HG03139 (cell line): ENCODE measurements around the gene PTPRJ.

ENCODE experiments used
- ATAC-seq: cut with Tn5 transposase; IDR thresholded peaks from one replicate; pipeline ENCODE4 v1.9.1; 2021; ENCODE audit not compliant: unreplicated experiment

Gene PTPRJ

GRCh38 chr11:48058788-48059187 lies 78.4 kb downstream of the PTPRJ start:
- no peak for ATAC-seq

GRCh38 chr11:48062649-48063048 lies 82.3 kb downstream of the PTPRJ start:
- ATAC-seq: no peak

- no peak for ATAC-seq
Measured at GRCh38 chr11:48063424-48063978, 83.1 kb downstream of the PTPRJ start.

GRCh38 chr11:48064306-48064705 lies 83.9 kb downstream of the PTPRJ start:
- no peak for ATAC-seq

GRCh38 chr11:48066881-48067800 lies 86.8 kb downstream of the PTPRJ start:
- no peak for ATAC-seq

GRCh38 chr11:48073031-48073861 lies 92.9 kb downstream of the PTPRJ start:
- ATAC-seq: no peak

- ATAC-seq: no peak
Measured at GRCh38 chr11:48074425-48075181, 94.2 kb downstream of the PTPRJ start.

GRCh38 chr11:48075637-48076036 lies 95.3 kb downstream of the PTPRJ start:
- ATAC-seq: no peak

- no peak for ATAC-seq
Measured at GRCh38 chr11:48077251-48077650, 96.9 kb downstream of the PTPRJ start.

GRCh38 chr11:48078689-48079088 lies 98.3 kb downstream of the PTPRJ start:
- ATAC-seq: no peak

GRCh38 chr11:48079596-48079995 lies 99.2 kb downstream of the PTPRJ start:
- no peak for ATAC-seq

- ATAC-seq: no peak
Measured at GRCh38 chr11:48080301-48080861, 100.0 kb downstream of the PTPRJ start.

- no peak for ATAC-seq
Measured at GRCh38 chr11:48081151-48082010, 101.0 kb downstream of the PTPRJ start.

GRCh38 chr11:48082771-48083170 lies 102.4 kb downstream of the PTPRJ start:
- ATAC-seq: no peak

- no peak for ATAC-seq
Measured at GRCh38 chr11:48083421-48083820, 103.1 kb downstream of the PTPRJ start.

GRCh38 chr11:48085688-48086087 lies 105.3 kb downstream of the PTPRJ start:
- ATAC-seq: no peak

GRCh38 chr11:48087422-48087821 lies 107.1 kb downstream of the PTPRJ start:
- no peak for ATAC-seq

- no peak for ATAC-seq
Measured at GRCh38 chr11:48087974-48088681, 107.8 kb downstream of the PTPRJ start.

- ATAC-seq: no peak
Measured at GRCh38 chr11:48088682-48089050, 108.3 kb downstream of the PTPRJ start.
